Measurements from ENCODE around the gene NPLOC4. TPM values are rescaled to one million over a fixed set of nuclear protein-coding genes. Genes with fewer than 3 reads are reported as not detected.

NPLOC4 gene
- total and polyA plus RNA-seq, 2 of the 13 experiments (the other 11 are each of a cell fraction or from before 2014, with no cell fraction given): 57.0 to 97.0 TPM

GRCh38 chr17:81551458-81552243, 85.3 kb downstream of the NPLOC4 start (continued):
- TF ChIP-seq PCBP1 (IDR thresholded peaks at IDR 0.05; ENCODE audit: borderline replicate concordance, low read depth, low read length) (0 out of 2 replicates have a peak, but pooled peaks have one; percentile 14), NRL (CRISPR knock-in tag; IDR thresholded peaks at IDR 0.05; ENCODE audit: borderline replicate concordance) (peak; percentile 75), ZNF598 (CRISPR knock-in tag; IDR thresholded peaks at IDR 0.05; ENCODE audit: borderline replicate concordance) (0 out of 2 replicates have a peak, but pooled peaks have one; percentile 73), RARA (CRISPR knock-in tag; IDR thresholded peaks at IDR 0.05) (0 out of 2 replicates have a peak, but pooled peaks have one; percentile 16), MEIS1 (CRISPR knock-in tag; IDR thresholded peaks at IDR 0.05; ENCODE audit: borderline replicate concordance) (peak; percentile 64; the same call in 1 of the 2 replicates), KMT2B (CRISPR knock-in tag; IDR thresholded peaks at IDR 0.05) (no peak), NCOA1 (CRISPR knock-in tag; IDR thresholded peaks at IDR 0.05) (0 out of 2 replicates have a peak, but pooled peaks have one; percentile 35), HINFP (CRISPR knock-in tag; IDR thresholded peaks at IDR 0.05; ENCODE audit: low read depth) (no peak; the same call in 1 of the 2 replicates), ZNF589 (CRISPR knock-in tag; conservative IDR thresholded peaks at IDR 0.05) (no peak), ZBTB10 (CRISPR knock-in tag; IDR thresholded peaks at IDR 0.05; ENCODE audit: borderline replicate concordance) (no peak)

All from HepG2 (cell line).